B cell (primary cell): ENCODE results near the gene HHATL. TPM values are rescaled to one million over a fixed set of nuclear protein-coding genes. Genes with fewer than 3 reads are reported as not detected.
A peak's percentile ranks its signal among the peaks of the same experiment; 100 is the strongest.

Experiments
- ATAC-seq: fragments of 200-7000 bp; cut with Tn5 transposase; one replicate; pipeline ENCODE4 v1.10.0; 2021; ENCODE audit warnings: low read depth, mild to moderate bottlenecking, moderate number of reproducible peaks, moderate library complexity
- CTCF ChIA-PET: fragments of 350-600 bp; sonication (Branson Sonifier 250); formaldehyde crosslinking; loops from one replicate; lab custom pipeline; 2021; ENCODE audit warnings: antibody characterized with exemption, inconsistent platforms; lab: Charles Lee
- POLR2A ChIA-PET: fragments of 350-600 bp; sonication (Branson Sonifier 250); formaldehyde crosslinking; loops from one replicate; lab custom pipeline; 2021; ENCODE audit warnings: antibody characterized with exemption; lab: Charles Lee
- DNase-seq: peaks from one replicate; pipeline ENCODE4 v3.0.0; 2013
- H2AFZ ChIP-seq: 2 replicates; pipeline ENCODE4 v1.6.1; 2012; ENCODE audit warnings: mild to moderate bottlenecking, low read depth, low read length; ENCODE audit not compliant: insufficient read depth, poor library complexity, severe bottlenecking
- H3K27ac ChIP-seq, 2 donors: 1 replicate in 1 of 2; 2 replicates in 1 of 2; pipeline ENCODE4 v1.5.1; 2012 to 2013; ENCODE audit warnings: low read length in 2 of 2, mild to moderate bottlenecking in 2 of 2, moderate library complexity in 1 of 2
- H3K27me3 ChIP-seq, 4 experiments: fragments of 200-600 bp in 1 of 4; sonication (generic) in 1 of 4; replicated peaks in 1 of 4; 1 replicate in 2 of 4; 2 replicates in 2 of 4; pipeline versions ENCODE4 v1.6.1 to v1.7.0; 2013 to 2016; ENCODE audit warnings: low read length in 3 of 4, mild to moderate bottlenecking in 2 of 4, mixed read lengths in 1 of 4, moderate library complexity in 1 of 4; ENCODE audit not compliant: insufficient read depth in 4 of 4, control insufficient read depth in 3 of 4; ENCODE audit errors: control extremely low read depth in 1 of 4
- H3K36me3 ChIP-seq, 2 experiments: replicated peaks in 1 of 2; 1 replicate in 1 of 2; 2 replicates in 1 of 2; pipeline versions ENCODE4 v1.6.1 to v1.7.1; 2013; ENCODE audit warnings: low read length in 1 of 2; ENCODE audit not compliant: insufficient read depth in 2 of 2, control insufficient read depth in 1 of 2; ENCODE audit errors: control extremely low read depth in 1 of 2, extremely low read depth in 1 of 2
- H3K4me1 ChIP-seq, 2 donors: fragments of 200-600 bp in 1 of 2; sonication (generic) in 1 of 2; 1 replicate in 1 of 2; 2 replicates in 1 of 2; pipeline versions ENCODE4 v1.5.1 to v1.6.1; 2013 to 2017; ENCODE audit warnings: low read length in 2 of 2; ENCODE audit not compliant: control insufficient read depth in 2 of 2, insufficient read depth in 2 of 2
- H3K4me2 ChIP-seq: replicated peaks from 2 replicates; pipeline ENCODE3; 2012; ENCODE audit warnings: mild to moderate bottlenecking, low read depth, low read length; ENCODE audit not compliant: poor library complexity, severe bottlenecking
- H3K4me3 ChIP-seq, 5 experiments: fragments of 200-600 bp in 1 of 5; sonication (generic) in 1 of 5; 1 replicate in 3 of 5; 2 replicates in 2 of 5; pipeline versions ENCODE4 v1.5.1 to v1.7.0; 2011 to 2016; ENCODE audit warnings: low read length in 4 of 5, mild to moderate bottlenecking in 4 of 5, low read depth in 2 of 5, control low read depth in 1 of 5, moderate library complexity in 1 of 5; ENCODE audit not compliant: insufficient read depth in 1 of 5; ENCODE audit errors: control extremely low read depth in 1 of 5, extremely low read depth in 1 of 5
- H3K79me2 ChIP-seq: fragments of 200-600 bp; sonication (generic); one replicate; pipeline ENCODE4 v1.6.0; 2016; ENCODE audit warnings: low read length; ENCODE audit not compliant: control insufficient read depth, insufficient read depth
- H3K9ac ChIP-seq: fragments of 200-600 bp; sonication (generic); 2 replicates; pipeline ENCODE4 v1.6.1; 2017; ENCODE audit warnings: mild to moderate bottlenecking, low read length, moderate library complexity
- H3K9me3 ChIP-seq, 3 donors: one replicate each; pipeline versions ENCODE4 v1.6.1 to v1.7.1; 2013; ENCODE audit warnings: low read length in 2 of 3; ENCODE audit not compliant: control insufficient read depth in 2 of 3, insufficient read depth in 1 of 3; ENCODE audit errors: control extremely low read depth in 1 of 3
- H4K20me1 ChIP-seq: 2 replicates; pipeline ENCODE4 v1.6.0; 2012; ENCODE audit warnings: mild to moderate bottlenecking, low read length; ENCODE audit not compliant: insufficient read depth, control insufficient read depth, poor library complexity, severe bottlenecking
- H3K27ac Mint-ChIP-seq: one replicate; pipeline ENCODE4 v1.8.0; 2021; ENCODE audit warnings: mixed read lengths
- H3K27me3 Mint-ChIP-seq: one replicate; pipeline ENCODE4 v1.8.0; 2021; ENCODE audit warnings: mixed read lengths
- H3K4me1 Mint-ChIP-seq: one replicate; pipeline ENCODE4 v1.8.0; 2021; ENCODE audit warnings: mixed read lengths
- H3K4me3 Mint-ChIP-seq: one replicate; pipeline ENCODE4 v1.8.0; 2021; ENCODE audit warnings: mixed read lengths
- H3K9me3 Mint-ChIP-seq: one replicate; pipeline ENCODE4 v1.8.0; 2022; ENCODE audit warnings: mixed read lengths; ENCODE audit not compliant: insufficient read depth
- EZH2 ChIP-seq: IDR thresholded peaks from 2 replicates; pipeline ENCODE4 v1.6.1; 2012; ENCODE audit warnings: borderline replicate concordance, low read depth, mild to moderate bottlenecking, moderate library complexity, low read length; ENCODE audit not compliant: insufficient read depth, poor library complexity, severe bottlenecking
- WGBS: methylation state at CpG from one replicate; pipeline ENCODE4 v1.1.5; 2013; ENCODE audit warnings: missing lambda C conversion rate; ENCODE audit not compliant: insufficient coverage; 5-methylcytosine and 5-hydroxymethylcytosine counted together
- intact Hi-C: fragments of 100-400 bp; cut with micrococcal nuclease; formaldehyde crosslinking; loops from one replicate; pipeline ENCODE4 v1.10.0; 2022
- polyA plus RNA-seq: library from polyadenylated mRNA; depleted of rRNA; stranded (reverse); fragments of >200 nt; gene quantifications from 2 replicates; pipeline ENCODE4 v1.2.3, GENCODE V29; 2012
- total RNA-seq, 2 donors: library from RNA; stranded (reverse); fragments of 120-200 nt in 1 of 2; gene quantifications; 1 replicate in 1 of 2; 2 replicates in 1 of 2; pipeline versions ENCODE4 v1.2.3 to v1.2.4, GENCODE V29; 2013 to 2022
- TF ChIP-seq, protein P1 (sequence below): fragments of 200-600 bp; IDR thresholded peaks from one replicate; pipeline ENCODE4 v1.8.0; 2022; ENCODE audit warnings: antibody characterized with exemption, mild to moderate bottlenecking

HHATL gene
- total and polyA plus RNA-seq, 2 donors (not counting 1 experiment from before 2014, with no cell fraction given) = not detected

DNA sequence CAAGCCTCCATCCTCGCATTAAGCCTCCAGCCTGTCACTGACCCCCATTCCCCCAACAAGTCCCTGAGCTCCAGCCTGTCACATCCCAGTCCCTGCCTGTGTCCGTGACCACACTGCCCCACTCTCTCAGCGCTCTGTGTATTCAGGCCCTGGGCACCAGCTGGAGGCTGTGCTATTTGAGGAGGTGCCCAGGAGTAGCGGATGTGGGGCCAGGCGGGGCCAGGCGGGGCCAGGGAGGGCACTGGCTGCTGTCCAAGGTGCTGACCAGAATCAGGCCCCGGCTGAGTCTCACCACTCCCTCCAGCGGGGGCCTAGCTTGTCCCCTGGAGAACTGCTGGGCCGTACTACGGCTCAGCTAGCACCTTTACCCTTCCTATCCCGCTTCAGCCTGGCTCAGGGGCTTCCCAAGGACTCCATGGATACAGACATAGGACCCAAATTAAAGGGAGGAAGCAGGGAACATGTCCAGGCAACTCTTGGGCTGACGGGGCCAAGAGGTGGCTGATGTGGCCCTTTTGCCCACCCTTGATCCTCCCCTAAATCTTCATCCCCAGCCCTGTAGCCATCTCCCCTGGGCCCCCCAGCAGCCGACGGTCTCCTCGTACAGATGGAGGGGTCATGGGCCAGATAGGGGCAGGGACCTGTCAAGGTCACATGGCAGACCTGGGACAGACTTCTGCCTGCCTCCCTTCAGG, 1.1 kb downstream of the HHATL start:
- H3K4me3 Mint-ChIP-seq = no peak overlapping the region
- POLR2A ChIA-PET = no interaction called here
- H3K4me1 Mint-ChIP-seq = no peaks in the 10 kb centered on the region
- H3K27ac Mint-ChIP-seq = no peak overlapping the region
- H2AFZ ChIP-seq = no peak overlapping the region
- no peak overlapping the region for H3K9ac ChIP-seq
- peak; percentile 35 for DNase-seq
- no peak overlapping the region for H3K4me3 ChIP-seq
- peaks cover 0 to 15% (median 0%) of the 10 kb centered on the region in 3 donors for H3K9me3 ChIP-seq
- no peak overlapping the region for H3K4me2 ChIP-seq
- no peaks in the 10 kb centered on the region for H3K79me2 ChIP-seq
- H3K4me1 ChIP-seq = no peaks in the 10 kb centered on the region
- H3K36me3 ChIP-seq = no peaks in the 10 kb centered on the region
- peaks cover 0 to 18% (median 0%) of the 10 kb centered on the region in 4 experiments for H3K27me3 ChIP-seq
- no peaks in the 10 kb centered on the region for H4K20me1 ChIP-seq
- intact Hi-C loops = no loop called here
- TF ChIP-seq, protein P1, sequence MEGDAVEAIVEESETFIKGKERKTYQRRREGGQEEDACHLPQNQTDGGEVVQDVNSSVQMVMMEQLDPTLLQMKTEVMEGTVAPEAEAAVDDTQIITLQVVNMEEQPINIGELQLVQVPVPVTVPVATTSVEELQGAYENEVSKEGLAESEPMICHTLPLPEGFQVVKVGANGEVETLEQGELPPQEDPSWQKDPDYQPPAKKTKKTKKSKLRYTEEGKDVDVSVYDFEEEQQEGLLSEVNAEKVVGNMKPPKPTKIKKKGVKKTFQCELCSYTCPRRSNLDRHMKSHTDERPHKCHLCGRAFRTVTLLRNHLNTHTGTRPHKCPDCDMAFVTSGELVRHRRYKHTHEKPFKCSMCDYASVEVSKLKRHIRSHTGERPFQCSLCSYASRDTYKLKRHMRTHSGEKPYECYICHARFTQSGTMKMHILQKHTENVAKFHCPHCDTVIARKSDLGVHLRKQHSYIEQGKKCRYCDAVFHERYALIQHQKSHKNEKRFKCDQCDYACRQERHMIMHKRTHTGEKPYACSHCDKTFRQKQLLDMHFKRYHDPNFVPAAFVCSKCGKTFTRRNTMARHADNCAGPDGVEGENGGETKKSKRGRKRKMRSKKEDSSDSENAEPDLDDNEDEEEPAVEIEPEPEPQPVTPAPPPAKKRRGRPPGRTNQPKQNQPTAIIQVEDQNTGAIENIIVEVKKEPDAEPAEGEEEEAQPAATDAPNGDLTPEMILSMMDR = no peak
- TF ChIP-seq EZH2 = no peak
- CTCF ChIA-PET = interaction anchor here (0.9 kb wide), 1 partner anchor 43 kb away, joined by 3 read pairs; no protein-coding TSS in a partner anchor
- H3K27ac ChIP-seq = no peak overlapping the region
- H3K27me3 Mint-ChIP-seq = peaks cover 4% of the 10 kb centered on the region
- 28% methylated on average over 15 of the region's 15 CpGs for WGBS
- H3K9me3 Mint-ChIP-seq = no peaks in the 10 kb centered on the region
- no peak for ATAC-seq
